ENCODE results near the gene AOPEP.
"Not testable (repeated sequence)": the region's sequence is repeated elsewhere in the genome, so short reads cannot be mapped to it uniquely, and the experiment has no call there.

Gene AOPEP

DNA sequence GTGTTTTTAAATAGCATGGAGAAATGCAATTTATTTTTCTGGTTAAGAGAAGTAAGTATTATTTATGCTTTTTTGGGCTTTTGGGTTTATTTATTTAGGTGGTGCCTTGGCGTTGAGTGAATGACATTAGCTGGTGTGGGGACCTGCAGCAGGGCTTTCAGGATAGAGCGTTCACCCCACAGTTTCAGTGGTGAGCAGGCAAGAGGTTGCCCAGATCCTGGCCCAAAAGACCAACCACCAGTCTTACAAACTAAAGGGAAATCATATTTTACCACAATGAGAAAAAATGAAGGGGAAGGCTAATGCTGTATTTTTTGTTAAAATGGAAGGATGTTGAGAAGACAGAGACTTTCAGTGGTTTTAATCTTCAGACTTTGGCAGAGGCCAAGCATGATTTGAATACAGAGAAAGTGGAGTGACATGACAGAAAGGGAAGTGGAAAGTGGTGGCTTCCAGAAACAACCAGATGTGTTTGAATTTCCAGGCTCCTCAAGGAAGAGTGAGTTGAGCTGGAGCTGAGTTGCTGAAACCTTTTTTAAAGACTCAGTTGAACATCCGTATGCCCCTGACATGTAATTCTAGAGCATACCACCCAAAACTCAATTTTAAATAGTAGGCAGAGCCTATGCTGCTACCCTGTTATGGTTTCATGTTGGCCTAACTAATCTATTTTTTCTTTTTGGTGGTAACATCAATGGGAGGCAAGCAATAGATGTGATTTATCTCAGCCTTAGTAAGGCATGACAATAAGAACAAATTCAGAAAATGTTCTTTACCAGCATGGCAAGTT is 94.8 kb downstream of the AOPEP start:
- DNase-seq = no peak

DNA sequence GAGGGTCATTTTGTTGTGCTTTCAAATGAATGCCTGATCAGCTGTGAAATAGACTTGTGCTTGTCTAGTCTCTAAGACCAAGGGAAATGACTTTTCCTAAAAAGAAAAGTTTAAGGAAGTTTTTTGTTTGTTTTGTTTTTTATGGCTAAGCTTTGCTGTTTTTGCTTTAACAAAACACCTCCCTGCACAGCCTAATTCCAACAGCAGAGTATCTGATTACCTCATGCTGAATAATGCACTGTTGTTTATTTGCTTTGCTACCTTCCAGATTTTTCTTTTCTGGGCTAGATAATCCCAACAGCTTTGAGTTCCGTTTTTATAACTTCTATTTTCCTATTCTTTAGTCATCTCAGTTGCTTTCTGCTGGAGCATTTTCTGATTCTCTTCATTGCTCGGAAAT is 95.8 kb downstream of the AOPEP start:
- DNase-seq = no peak

- DNase-seq = no peak
These were observed 97.2 kb downstream of the AOPEP start for GRCh38 chr9:94823710-94824109.

DNA sequence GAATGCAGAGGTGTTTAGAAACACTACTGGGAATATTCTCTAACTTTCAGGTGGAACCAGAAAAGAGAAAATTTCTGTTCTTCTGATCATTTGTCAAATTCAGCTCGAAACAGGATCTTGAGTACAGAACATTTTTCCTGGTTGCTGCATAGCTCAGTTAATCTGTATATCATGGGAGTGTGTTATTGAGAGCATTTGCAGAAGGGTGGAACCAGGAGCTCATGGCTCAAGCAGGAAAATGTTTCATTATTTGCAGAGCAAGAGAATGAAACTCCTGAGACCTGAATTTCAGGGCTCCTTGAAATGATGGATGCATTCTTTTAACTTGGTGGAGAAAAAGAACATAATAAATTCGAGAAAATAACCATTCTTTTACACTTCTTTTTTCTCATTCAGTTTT is 97.9 kb downstream of the AOPEP start:
- DNase-seq = no peak

DNA sequence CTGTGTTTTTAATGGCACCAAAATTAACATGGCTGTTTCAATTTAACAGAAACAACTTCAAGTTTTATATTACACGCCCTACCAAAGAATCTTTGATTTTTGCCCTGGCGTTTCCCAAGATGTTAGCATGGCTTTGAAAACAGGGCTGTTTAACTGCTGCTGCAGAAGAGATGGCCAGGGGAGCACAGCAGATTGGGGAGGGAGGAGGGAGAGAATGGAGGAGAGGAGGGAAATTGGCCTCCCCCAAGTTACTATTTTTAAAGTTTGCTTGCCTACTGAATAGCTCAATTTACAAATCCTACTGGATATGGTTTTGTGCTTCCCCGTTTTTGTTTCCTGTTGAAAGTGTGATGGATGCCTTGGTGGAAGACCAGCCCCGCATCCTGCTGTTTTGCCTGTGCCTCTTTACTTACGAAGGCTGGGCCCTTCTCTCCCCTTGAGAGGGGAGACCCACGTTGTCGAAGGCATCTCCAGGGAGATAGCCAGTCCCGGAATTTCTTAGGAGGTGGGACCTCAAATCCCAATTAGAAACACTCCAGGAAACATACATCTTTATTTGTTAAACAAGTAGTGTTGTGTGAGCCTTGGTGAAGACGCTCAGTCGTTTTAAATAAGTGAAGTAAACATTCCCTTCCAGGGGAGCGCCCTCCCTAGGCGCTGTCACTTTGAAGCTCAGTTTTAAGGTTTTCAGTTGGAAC is 98.6 kb downstream of the AOPEP start:
- DNase-seq = no peak

DNA sequence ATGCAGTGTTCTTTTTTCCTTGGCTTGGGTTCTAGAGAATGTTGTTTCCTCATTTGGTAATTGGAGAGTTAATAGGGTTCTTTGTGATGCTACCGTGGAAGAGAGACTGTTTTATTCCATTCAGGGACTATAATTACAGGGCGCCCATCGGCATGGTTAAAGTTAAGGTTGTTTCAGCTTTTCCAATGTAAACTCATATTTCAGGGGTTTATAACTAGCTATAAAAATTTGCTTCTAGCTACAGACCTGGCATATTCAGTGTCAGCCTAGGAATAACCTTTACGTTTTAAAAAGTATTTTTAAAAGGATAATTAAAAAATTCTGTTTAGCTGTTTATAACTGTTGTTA is 99.1 kb downstream of the AOPEP start:
- no peak for DNase-seq

- DNase-seq = no peak
These were observed 99.5 kb downstream of the AOPEP start for GRCh38 chr9:94826044-94826443.

GRCh38 chr9:94826644-94827410 is 100.3 kb downstream of the AOPEP start:
- DNase-seq = no peak

- no peak for DNase-seq
These were observed 101.2 kb downstream of the AOPEP start for GRCh38 chr9:94827584-94828304.

DNA sequence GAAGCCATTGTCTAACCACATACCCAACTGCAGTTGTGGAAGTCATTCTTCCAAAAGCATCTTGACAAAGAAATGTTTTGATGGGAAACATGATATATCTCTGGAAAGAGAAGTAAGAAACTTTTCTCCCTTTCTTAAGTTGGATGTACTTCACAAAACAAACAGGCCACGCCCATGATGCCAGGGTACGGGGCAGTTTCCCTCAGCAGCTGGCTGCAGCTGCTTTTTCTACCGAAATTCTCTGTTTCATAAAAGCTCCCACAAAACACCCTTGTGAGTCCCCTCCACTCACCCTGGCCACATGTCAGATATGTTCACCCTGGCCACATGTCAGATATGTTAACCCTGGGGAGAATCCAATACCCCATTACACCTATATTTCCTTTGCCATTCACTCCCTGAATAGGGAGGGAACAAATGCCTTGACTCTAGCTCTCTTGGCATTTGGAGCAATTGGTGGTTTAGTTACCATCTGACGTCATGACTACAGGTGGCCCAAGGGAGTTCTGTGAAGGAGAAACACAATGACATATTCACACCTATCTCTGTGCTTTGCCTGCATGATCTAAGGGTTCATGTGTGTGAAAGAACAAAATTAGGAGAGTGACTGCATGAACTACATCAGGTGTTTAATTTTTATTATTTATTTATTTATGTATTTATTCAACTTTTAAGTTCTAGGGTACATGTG is 103.0 kb downstream of the AOPEP start:
- DNase-seq = no peak

- DNase-seq = not testable (repeated sequence)
These were observed 103.6 kb downstream of the AOPEP start for GRCh38 chr9:94830071-94830604.

GRCh38 chr9:94833802-94834201 is 107.3 kb downstream of the AOPEP start:
- no peak for DNase-seq

GRCh38 chr9:94837404-94837803 is 110.9 kb downstream of the AOPEP start:
- DNase-seq = no peak

- peak; percentile 12 for DNase-seq
These were observed 112.9 kb downstream of the AOPEP start for GRCh38 chr9:94839398-94839797.

- no peak for DNase-seq
These were observed 114.2 kb downstream of the AOPEP start for GRCh38 chr9:94840738-94841137.

GRCh38 chr9:94843134-94843533 is 116.6 kb downstream of the AOPEP start:
- DNase-seq = no peak

- no peak for DNase-seq
These were observed 120.2 kb downstream of the AOPEP start for GRCh38 chr9:94846739-94847138.

- no peak for DNase-seq
These were observed 121.0 kb downstream of the AOPEP start for GRCh38 chr9:94847486-94847885.

DNA sequence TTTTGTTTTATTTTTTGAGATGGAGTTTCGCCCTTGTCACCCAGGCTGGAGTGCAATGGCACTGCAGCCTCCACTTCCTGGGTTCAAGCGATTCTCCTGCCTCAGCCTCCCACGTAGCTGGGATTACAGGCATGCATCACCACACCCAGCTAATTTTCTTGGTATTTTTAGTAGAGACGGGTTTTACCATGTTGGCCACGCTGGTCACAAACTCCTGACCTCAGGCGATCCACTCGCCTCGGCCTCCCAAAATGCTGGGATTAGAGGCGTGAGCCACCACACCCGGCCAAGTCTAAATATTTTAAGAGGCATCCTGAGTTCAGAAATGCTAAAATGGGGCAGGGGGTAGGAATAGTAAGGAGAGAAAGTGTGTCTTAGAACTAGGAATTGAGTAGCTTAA is 122.3 kb downstream of the AOPEP start:
- DNase-seq = not testable (repeated sequence)

DNA sequence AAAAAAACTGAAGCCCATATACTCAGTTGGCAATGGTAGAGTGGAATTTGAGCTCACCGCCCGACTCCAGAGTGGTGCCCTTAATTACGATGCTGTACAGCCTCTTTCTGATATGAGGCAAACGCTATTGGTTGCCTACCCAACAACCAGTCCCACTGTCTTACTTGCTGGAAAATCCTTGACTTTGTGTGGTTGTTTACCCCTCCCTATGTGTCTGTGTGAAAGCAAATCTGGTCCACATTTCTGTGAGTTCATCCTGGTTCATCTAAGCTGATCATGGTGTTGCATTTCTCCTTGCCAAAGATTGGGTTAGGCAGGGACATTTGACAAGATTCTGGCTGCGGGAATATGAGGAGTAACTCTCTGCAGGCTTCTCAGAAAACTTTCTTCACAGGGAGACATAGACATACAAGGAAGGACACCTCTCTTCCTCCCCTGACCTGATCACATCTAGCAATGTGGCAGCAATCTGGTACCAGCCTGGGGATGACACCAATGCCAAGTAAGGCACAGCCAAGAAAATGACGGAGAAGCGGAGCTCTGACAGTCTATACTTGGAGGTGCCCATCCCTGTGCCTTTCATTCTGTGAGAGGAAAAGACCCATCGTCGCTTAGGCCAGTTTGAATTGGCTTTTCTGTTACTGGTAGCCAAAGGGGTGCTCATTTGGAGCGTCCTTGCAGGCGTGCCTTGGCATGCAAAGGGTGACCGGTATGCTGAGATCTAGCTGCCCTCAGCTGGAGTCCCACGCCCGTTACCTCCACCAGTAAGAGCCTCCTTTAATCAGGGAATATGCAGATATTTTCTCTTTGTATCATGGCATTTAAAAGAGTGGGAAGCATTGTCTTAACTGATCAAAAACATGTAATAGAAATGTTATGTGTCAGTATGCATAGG is 124.3 kb downstream of the AOPEP start:
- no peak for DNase-seq

- DNase-seq = no peak
These were observed 125.0 kb downstream of the AOPEP start for GRCh38 chr9:94851467-94851866.

Measured in activated CD4-positive, alpha-beta T cell treated with anti-CD3 and anti-CD28 coated beads for 48 hours (primary cell).